Panc1 (cell line): ENCODE data around the gene DNER. TPM values are rescaled to one million over a fixed set of nuclear protein-coding genes. Genes with fewer than 3 reads are reported as not detected.
A peak's percentile ranks its signal among the peaks of the same experiment; 100 is the strongest.

Source experiments
- ATAC-seq: fragments of 200-7000 bp; cut with Tn5 transposase; 2 replicates; pipeline ENCODE4 v1.9.1; 2020; ENCODE audit warnings: mild to moderate bottlenecking, moderate library complexity
- BruUV-seq: library from RNA; stranded (reverse); fragments of 400-500 nt; replicated peaks from 2 replicates; lab custom pipeline; 2021; lab: Mats Ljungman, UMichigan
- CTCF ChIA-PET: fragments of 300-600 bp; sonication (Branson Sonifier 250); formaldehyde crosslinking; loops from one replicate; lab custom pipeline; 2022; ENCODE audit warnings: antibody characterized with exemption; lab: Charles Lee
- POLR2A ChIA-PET: fragments of 300-600 bp; sonication (Branson Sonifier 250); formaldehyde crosslinking; loops from one replicate; lab custom pipeline; 2022; ENCODE audit warnings: antibody characterized with exemption; lab: Charles Lee
- DNase-seq: peaks from one replicate; pipeline ENCODE4 v3.0.0-alpha.2; 2010; ENCODE audit warnings: low read depth, low spot score
- H3K27ac ChIP-seq: 2 replicates; pipeline ENCODE4 v1.5.1; 2011; ENCODE audit warnings: mild to moderate bottlenecking, low read length, inconsistent platforms
- H3K27me3 ChIP-seq: fragments of 200-500 bp; sonication (Bioruptor generic); 2 replicates; pipeline ENCODE4 v1.6.0; 2014; ENCODE audit warnings: low read length, inconsistent platforms; ENCODE audit not compliant: control insufficient read depth, insufficient read depth
- H3K36me3 ChIP-seq: fragments of 200-500 bp; sonication (Bioruptor generic); 2 replicates; pipeline ENCODE4 v1.5.1; 2014; ENCODE audit warnings: inconsistent platforms, mild to moderate bottlenecking, low read length, moderate library complexity; ENCODE audit not compliant: control insufficient read depth, insufficient read depth
- H3K4me1 ChIP-seq: 2 replicates; pipeline ENCODE4 v1.5.1; 2011; ENCODE audit warnings: inconsistent platforms, mild to moderate bottlenecking, low read length, moderate library complexity; ENCODE audit not compliant: control insufficient read depth, insufficient read depth
- H3K4me3 ChIP-seq, 2 experiments: 2 replicates each; pipeline ENCODE4 v1.5.1; 2011 to 2012; ENCODE audit warnings: low read depth in 2 of 2, low read length in 2 of 2, mild to moderate bottlenecking in 2 of 2, inconsistent platforms in 1 of 2, moderate library complexity in 1 of 2
- H3K9me3 ChIP-seq: fragments of 200-500 bp; sonication (Bioruptor generic); 2 replicates; pipeline ENCODE4 v1.5.1; 2014; ENCODE audit warnings: low read depth, mild to moderate bottlenecking, inconsistent platforms, low read length, moderate library complexity; ENCODE audit not compliant: control insufficient read depth, insufficient read depth
- POLR2AphosphoS5 ChIP-seq: IDR thresholded peaks from 2 replicates; pipeline ENCODE4 v1.6.1; 2012; ENCODE audit warnings: mild to moderate bottlenecking, low read depth, low read length, moderate library complexity
- SIN3A ChIP-seq: IDR thresholded peaks from 2 replicates; pipeline ENCODE4 v1.6.1; 2012; ENCODE audit warnings: low read depth, mild to moderate bottlenecking, low read length, moderate library complexity, borderline replicate concordance; ENCODE audit not compliant: insufficient read depth
- TCF7L2 ChIP-seq: IDR thresholded peaks from 2 replicates; pipeline ENCODE4 v1.6.1; 2011; ENCODE audit warnings: mild to moderate bottlenecking, low read depth, low read length, inconsistent platforms
- in situ Hi-C: cut with HindIII; loops from 2 replicates; pipeline ENCODE4 v1.10.0; 2016; ENCODE audit warnings: low sequenced_read_pairs, low pct_unique_long_range_greater_than_20kb
- intact Hi-C: fragments of 100-400 bp; cut with micrococcal nuclease; formaldehyde crosslinking; loops from one replicate; pipeline ENCODE4 v1.10.0; 2022; ENCODE audit not compliant: unreplicated experiment
- total RNA-seq: library from RNA; stranded (reverse); gene quantifications from one replicate; pipeline ENCODE4 v1.2.1, GENCODE V29; 2021; ENCODE audit not compliant: unreplicated experiment
- TF ChIP-seq, protein P1 (sequence below): fragments of 450-650 bp; IDR thresholded peaks from 2 replicates; pipeline ENCODE4 v1.5.1; 2017; ENCODE audit warnings: mild to moderate bottlenecking
- TF ChIP-seq, protein P2 (sequence below), 2 experiments: IDR thresholded peaks; 2 replicates each; pipeline ENCODE4 v1.6.1; 2011 to 2012; ENCODE audit warnings: low read depth in 2 of 2, control low read depth in 1 of 2, low read length in 1 of 2, mild to moderate bottlenecking in 1 of 2, moderate library complexity in 1 of 2; ENCODE audit not compliant: insufficient read depth in 1 of 2

DNER gene
- total RNA-seq, 1 experiment from 2014 or later = 0.31 TPM

DNA sequence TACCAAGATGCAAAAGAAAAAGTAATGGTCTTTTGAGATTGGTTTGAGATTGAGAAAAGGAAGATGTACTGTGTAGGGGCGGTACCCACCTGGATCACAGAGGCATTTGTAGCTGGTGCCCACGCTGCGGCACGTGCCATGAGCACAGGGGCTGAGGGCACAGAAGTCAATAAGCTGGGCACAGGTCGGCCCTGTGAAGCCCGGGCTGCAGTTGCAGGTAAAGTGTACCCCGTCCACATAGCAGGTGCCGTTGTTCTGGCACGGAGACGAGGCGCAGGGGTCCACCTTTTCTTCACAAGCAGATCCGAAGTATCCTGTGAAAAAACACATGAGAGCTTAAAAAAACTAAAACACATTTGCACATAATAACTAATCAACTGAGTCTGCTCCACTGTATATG, 267.1 kb downstream of the DNER start:
- no peaks in the 10 kb centered on the region for H3K36me3 ChIP-seq
- peaks cover 15% of the 10 kb centered on the region for H3K4me1 ChIP-seq
- ATAC-seq (no peak), DNase-seq (no peak)
- H3K4me3 ChIP-seq = no peak overlapping the region
- TF ChIP-seq, protein P1, sequence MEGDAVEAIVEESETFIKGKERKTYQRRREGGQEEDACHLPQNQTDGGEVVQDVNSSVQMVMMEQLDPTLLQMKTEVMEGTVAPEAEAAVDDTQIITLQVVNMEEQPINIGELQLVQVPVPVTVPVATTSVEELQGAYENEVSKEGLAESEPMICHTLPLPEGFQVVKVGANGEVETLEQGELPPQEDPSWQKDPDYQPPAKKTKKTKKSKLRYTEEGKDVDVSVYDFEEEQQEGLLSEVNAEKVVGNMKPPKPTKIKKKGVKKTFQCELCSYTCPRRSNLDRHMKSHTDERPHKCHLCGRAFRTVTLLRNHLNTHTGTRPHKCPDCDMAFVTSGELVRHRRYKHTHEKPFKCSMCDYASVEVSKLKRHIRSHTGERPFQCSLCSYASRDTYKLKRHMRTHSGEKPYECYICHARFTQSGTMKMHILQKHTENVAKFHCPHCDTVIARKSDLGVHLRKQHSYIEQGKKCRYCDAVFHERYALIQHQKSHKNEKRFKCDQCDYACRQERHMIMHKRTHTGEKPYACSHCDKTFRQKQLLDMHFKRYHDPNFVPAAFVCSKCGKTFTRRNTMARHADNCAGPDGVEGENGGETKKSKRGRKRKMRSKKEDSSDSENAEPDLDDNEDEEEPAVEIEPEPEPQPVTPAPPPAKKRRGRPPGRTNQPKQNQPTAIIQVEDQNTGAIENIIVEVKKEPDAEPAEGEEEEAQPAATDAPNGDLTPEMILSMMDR = no peak
- no peak overlapping the region for H3K27ac ChIP-seq
- POLR2A ChIA-PET = no interaction called here
- in situ Hi-C loops (no loop called here), intact Hi-C loops (loop anchor here (5.0 kb wide), 1 partner anchor 135 kb away; no protein-coding TSS in a partner anchor)
- no peaks in the 10 kb centered on the region for H3K9me3 ChIP-seq
- H3K27me3 ChIP-seq = no peaks in the 10 kb centered on the region
- no TSS peak for BruUV-seq
- CTCF ChIA-PET = interaction anchor here (0.5 kb wide), 1 partner anchor 16 kb away, joined by 3 read pairs; no protein-coding TSS in a partner anchor

DNA sequence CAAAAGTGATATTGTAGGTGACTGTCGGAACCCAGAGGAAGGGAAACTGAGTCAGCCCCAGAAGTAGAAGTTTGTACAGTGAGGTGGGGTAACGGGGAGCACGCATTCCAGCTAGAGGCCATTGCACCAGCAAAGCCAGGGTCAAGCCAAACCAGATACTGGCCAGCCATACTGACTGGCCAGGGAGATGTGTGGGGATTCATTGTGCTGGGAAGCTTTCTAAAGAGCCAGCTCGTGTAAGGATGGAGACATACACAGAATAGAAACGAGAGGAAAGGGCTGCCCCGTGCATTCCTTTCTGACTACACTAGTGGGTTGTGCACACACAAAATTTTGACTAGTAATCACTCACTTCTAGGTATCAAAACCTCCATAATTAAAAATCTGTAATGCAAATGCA, 268.0 kb downstream of the DNER start:
- POLR2A ChIA-PET = no interaction called here
- in situ Hi-C loops (no loop called here), intact Hi-C loops (loop anchor here (5.0 kb wide), 1 partner anchor 136 kb away; no protein-coding TSS in a partner anchor)
- peaks cover 15% of the 10 kb centered on the region for H3K4me1 ChIP-seq
- no peaks in the 10 kb centered on the region for H3K36me3 ChIP-seq
- H3K27me3 ChIP-seq = no peaks in the 10 kb centered on the region
- no peak for TF ChIP-seq TCF7L2
- TF ChIP-seq, protein P1 = no peak
- TF ChIP-seq POLR2AphosphoS5 = no peak
- TF ChIP-seq, protein P2, sequence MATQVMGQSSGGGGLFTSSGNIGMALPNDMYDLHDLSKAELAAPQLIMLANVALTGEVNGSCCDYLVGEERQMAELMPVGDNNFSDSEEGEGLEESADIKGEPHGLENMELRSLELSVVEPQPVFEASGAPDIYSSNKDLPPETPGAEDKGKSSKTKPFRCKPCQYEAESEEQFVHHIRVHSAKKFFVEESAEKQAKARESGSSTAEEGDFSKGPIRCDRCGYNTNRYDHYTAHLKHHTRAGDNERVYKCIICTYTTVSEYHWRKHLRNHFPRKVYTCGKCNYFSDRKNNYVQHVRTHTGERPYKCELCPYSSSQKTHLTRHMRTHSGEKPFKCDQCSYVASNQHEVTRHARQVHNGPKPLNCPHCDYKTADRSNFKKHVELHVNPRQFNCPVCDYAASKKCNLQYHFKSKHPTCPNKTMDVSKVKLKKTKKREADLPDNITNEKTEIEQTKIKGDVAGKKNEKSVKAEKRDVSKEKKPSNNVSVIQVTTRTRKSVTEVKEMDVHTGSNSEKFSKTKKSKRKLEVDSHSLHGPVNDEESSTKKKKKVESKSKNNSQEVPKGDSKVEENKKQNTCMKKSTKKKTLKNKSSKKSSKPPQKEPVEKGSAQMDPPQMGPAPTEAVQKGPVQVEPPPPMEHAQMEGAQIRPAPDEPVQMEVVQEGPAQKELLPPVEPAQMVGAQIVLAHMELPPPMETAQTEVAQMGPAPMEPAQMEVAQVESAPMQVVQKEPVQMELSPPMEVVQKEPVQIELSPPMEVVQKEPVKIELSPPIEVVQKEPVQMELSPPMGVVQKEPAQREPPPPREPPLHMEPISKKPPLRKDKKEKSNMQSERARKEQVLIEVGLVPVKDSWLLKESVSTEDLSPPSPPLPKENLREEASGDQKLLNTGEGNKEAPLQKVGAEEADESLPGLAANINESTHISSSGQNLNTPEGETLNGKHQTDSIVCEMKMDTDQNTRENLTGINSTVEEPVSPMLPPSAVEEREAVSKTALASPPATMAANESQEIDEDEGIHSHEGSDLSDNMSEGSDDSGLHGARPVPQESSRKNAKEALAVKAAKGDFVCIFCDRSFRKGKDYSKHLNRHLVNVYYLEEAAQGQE (IDR thresholded peaks at IDR 0.05; ENCODE audit: insufficient read depth in 1 of 2, low read depth in 2 of 2, low read length in 1 of 2) = no peak
- TF ChIP-seq SIN3A = no peak
- BruUV-seq = no TSS peak
- DNase-seq (no peak), ATAC-seq (no peak)
- CTCF ChIA-PET = no interaction called here
- H3K9me3 ChIP-seq = no peaks in the 10 kb centered on the region
- H3K27ac ChIP-seq = peak overlapping the region; percentile 78
- no peak overlapping the region for H3K4me3 ChIP-seq
